IMR-90 (cell line): ENCODE results near the gene TTC24. TPM values are rescaled to one million over a fixed set of nuclear protein-coding genes. Genes with fewer than 3 reads are reported as not detected.
"Not testable (repeated sequence)": the region's sequence is repeated elsewhere in the genome, so short reads cannot be mapped to it uniquely, and the experiment has no call there.

Experiments used
- ATAC-seq: fragments of 200-7000 bp; cut with Tn5 transposase; 2 replicates; pipeline ENCODE4 v1.9.1; 2020; ENCODE audit warnings: low read depth, mild to moderate bottlenecking, moderate library complexity
- BruUV-seq: library from RNA; stranded (reverse); fragments of 400-500 nt; replicated peaks from 2 replicates; lab custom pipeline; 2021; lab: Mats Ljungman, UMichigan
- CTCF ChIA-PET: fragments of 300-600 bp; formaldehyde crosslinking; extraction: SDS; loops from one replicate; lab custom pipeline; 2021; ENCODE audit warnings: antibody characterized with exemption; lab: Yijun Ruan, JAX
- POLR2A ChIA-PET: fragments of 300-600 bp; sonication (Branson Sonifier 250); formaldehyde crosslinking; loops from one replicate; lab custom pipeline; 2022; ENCODE audit warnings: antibody characterized with exemption; ENCODE audit not compliant: unreplicated experiment; lab: Charles Lee
- DNase-seq: peaks from one replicate; pipeline ENCODE4 v3.0.0; 2013
- H2AFZ ChIP-seq: replicated peaks from 2 replicates; pipeline ENCODE3; 2013; ENCODE audit warnings: low read length, mild to moderate bottlenecking; ENCODE audit not compliant: poor library complexity
- H2AK5ac ChIP-seq: 2 replicates; pipeline ENCODE4 v1.6.1; 2013; ENCODE audit warnings: low read depth, low read length, inconsistent platforms
- H2AK9ac ChIP-seq: replicated peaks from 2 replicates; pipeline ENCODE3; 2013; ENCODE audit warnings: mild to moderate bottlenecking, low read depth, low read length, moderate library complexity; ENCODE audit not compliant: poor library complexity
- H2BK120ac ChIP-seq: 2 replicates; pipeline ENCODE4 v1.6.1; 2013; ENCODE audit warnings: low read depth, low read length, inconsistent platforms
- H2BK15ac ChIP-seq: 3 replicates; pipeline ENCODE4 v1.6.1; 2013; ENCODE audit warnings: low read depth, low read length, inconsistent platforms
- H2BK20ac ChIP-seq: 2 replicates; pipeline ENCODE4 v1.6.1; 2013; ENCODE audit warnings: low read depth, mild to moderate bottlenecking, inconsistent platforms, low read length, moderate library complexity
- H2BK5ac ChIP-seq: 2 replicates; pipeline ENCODE4 v1.6.1; 2013; ENCODE audit warnings: mild to moderate bottlenecking, low read depth, low read length, inconsistent platforms; ENCODE audit not compliant: poor library complexity, severe bottlenecking
- H3K14ac ChIP-seq: replicated peaks from 2 replicates; pipeline ENCODE4 v1.6.1; 2013; ENCODE audit warnings: low read depth, low read length, inconsistent platforms
- H3K18ac ChIP-seq: 2 replicates; pipeline ENCODE4 v1.6.1; 2013; ENCODE audit warnings: low read depth, low read length, control low read depth
- H3K23ac ChIP-seq: 2 replicates; pipeline ENCODE4 v1.6.1; 2013; ENCODE audit warnings: low read depth, low read length, inconsistent platforms
- H3K27ac ChIP-seq: 2 replicates; pipeline ENCODE4 v1.5.1; 2013; ENCODE audit warnings: mild to moderate bottlenecking, control low read depth, low read length; ENCODE audit not compliant: insufficient read depth
- H3K27me3 ChIP-seq: 2 replicates; pipeline ENCODE4 v1.6.1; 2013; ENCODE audit warnings: low read length; ENCODE audit not compliant: control insufficient read depth, insufficient read depth
- H3K36me3 ChIP-seq: 2 replicates; pipeline ENCODE4 v1.6.1; 2013; ENCODE audit warnings: low read length, mixed read lengths; ENCODE audit not compliant: control insufficient read depth, insufficient read depth
- H3K4ac ChIP-seq: 2 replicates; pipeline ENCODE4 v1.6.1; 2013; ENCODE audit warnings: low read depth, low read length, inconsistent platforms
- H3K4me1 ChIP-seq: 2 replicates; pipeline ENCODE4 v1.6.1; 2013; ENCODE audit warnings: low read length, mixed read lengths; ENCODE audit not compliant: control insufficient read depth, insufficient read depth
- H3K4me2 ChIP-seq: 2 replicates; pipeline ENCODE4 v1.6.1; 2013; ENCODE audit warnings: low read depth, mild to moderate bottlenecking, control low read depth, low read length, moderate library complexity
- H3K4me3 ChIP-seq: 2 replicates; pipeline ENCODE4 v1.5.1; 2013; ENCODE audit warnings: low read depth, mild to moderate bottlenecking, control low read depth, low read length, moderate library complexity; ENCODE audit not compliant: insufficient read depth
- H3K56ac ChIP-seq: 2 replicates; pipeline ENCODE4 v1.6.1; 2013; ENCODE audit warnings: low read length, inconsistent platforms; ENCODE audit not compliant: insufficient read depth; ENCODE audit errors: extremely low read depth
- H3K79me1 ChIP-seq, 2 experiments: 2 replicates each; pipeline ENCODE4 v1.6.1; 2013; ENCODE audit warnings: low read length in 2 of 2, inconsistent platforms in 1 of 2, low read depth in 1 of 2
- H3K9ac ChIP-seq: 2 replicates; pipeline ENCODE4 v1.6.1; 2013; ENCODE audit warnings: low read depth, low read length, control low read depth
- H3K9me1 ChIP-seq: 2 replicates; pipeline ENCODE4 v1.6.1; 2013; ENCODE audit warnings: low read length, inconsistent platforms; ENCODE audit not compliant: insufficient read depth
- H3K9me3 ChIP-seq: 2 replicates; pipeline ENCODE4 v1.6.1; 2013; ENCODE audit warnings: low read length; ENCODE audit not compliant: control insufficient read depth, insufficient read depth
- H4K20me1 ChIP-seq: 2 replicates; pipeline ENCODE4 v1.6.1; 2013; ENCODE audit warnings: low read length, inconsistent platforms; ENCODE audit not compliant: insufficient read depth
- H4K5ac ChIP-seq: 2 replicates; pipeline ENCODE4 v1.6.1; 2013; ENCODE audit warnings: mild to moderate bottlenecking, low read depth, low read length, control low read depth
- H4K8ac ChIP-seq, 2 experiments: 2 replicates each; pipeline ENCODE4 v1.6.1; 2013; ENCODE audit warnings: low read depth in 2 of 2, low read length in 2 of 2, control low read depth in 1 of 2, inconsistent platforms in 1 of 2
- H4K91ac ChIP-seq: 2 replicates; pipeline ENCODE4 v1.6.1; 2013; ENCODE audit warnings: low read depth, low read length, inconsistent platforms; ENCODE audit not compliant: insufficient read depth
- BHLHE40 ChIP-seq: fragments of 150-350 bp; IDR thresholded peaks from 2 replicates; pipeline ENCODE4 v1.6.1; 2016; ENCODE audit warnings: mild to moderate bottlenecking, low read depth, low read length
- CEBPB ChIP-seq: IDR thresholded peaks from 2 replicates; pipeline ENCODE4 v1.6.1; 2012; ENCODE audit warnings: low read depth, low read length, improper control_type of control experiment
- FOS ChIP-seq: fragments of 150-350 bp; IDR thresholded peaks from 2 replicates; pipeline ENCODE4 v1.6.1; 2016; ENCODE audit warnings: low read depth, low read length
- MAZ ChIP-seq: IDR thresholded peaks from 2 replicates; pipeline ENCODE4 v1.6.1; 2012; ENCODE audit warnings: low read depth, mild to moderate bottlenecking, low read length, improper control_type of control experiment, moderate library complexity, borderline replicate concordance
- RAD21 ChIP-seq: IDR thresholded peaks from 2 replicates; pipeline ENCODE4 v1.6.1; 2012; ENCODE audit warnings: low read length, improper control_type of control experiment
- RCOR1 ChIP-seq: IDR thresholded peaks from 2 replicates; pipeline ENCODE4 v1.6.1; 2012; ENCODE audit warnings: mild to moderate bottlenecking, low read length, improper control_type of control experiment; ENCODE audit not compliant: insufficient replicate concordance
- WGBS, 2 experiments: methylation state at CpG; one replicate each; pipeline versions ENCODE4 v1.1.5 to v1.1.7; 2013; ENCODE audit warnings: missing lambda C conversion rate in 2 of 2; ENCODE audit not compliant: insufficient read length in 1 of 2; ENCODE audit errors: extremely low coverage in 2 of 2; 5-methylcytosine and 5-hydroxymethylcytosine counted together
- dilution Hi-C: fragments of 300-500 bp; cut with HindIII; formaldehyde crosslinking; loops from one replicate; pipeline ENCODE4 v1.14.3; 2018; ENCODE audit warnings: low sequenced_read_pairs; ENCODE audit not compliant: unreplicated experiment
- in situ Hi-C: fragments of 300-500 bp; cut with MboI; formaldehyde crosslinking; loops from 3 replicates; pipeline ENCODE4 v1.14.3; 2019; ENCODE audit warnings: low sequenced_read_pairs, inconsistent platforms, mixed read lengths
- intact Hi-C: fragments of 100-400 bp; cut with micrococcal nuclease; formaldehyde crosslinking; loops from 2 replicates; pipeline ENCODE4 v1.10.0; 2022
- polyA plus RNA-seq, 3 experiments: library from polyadenylated mRNA; depleted of rRNA; stranded (reverse); fragments of >200 nt; gene quantifications; 2 replicates each; pipeline ENCODE4 v1.2.3, GENCODE V29; 2012; ENCODE audit warnings: low replicate concordance in 1 of 3
- total RNA-seq: library from RNA; depleted of rRNA; stranded (reverse); fragments of >200 nt; gene quantifications from 2 replicates; pipeline ENCODE4 v1.2.3, GENCODE V29; 2012
- TF ChIP-seq, protein P1 (sequence below): conservative IDR thresholded peaks from 2 replicates; pipeline ENCODE4 v1.5.1; 2012; ENCODE audit warnings: mild to moderate bottlenecking, low read depth, low read length, improper control_type of control experiment

The TTC24 gene
- total and polyA plus RNA-seq, 2 of the 4 experiments (the other 2 are of a cell fraction), result not detected

DNA sequence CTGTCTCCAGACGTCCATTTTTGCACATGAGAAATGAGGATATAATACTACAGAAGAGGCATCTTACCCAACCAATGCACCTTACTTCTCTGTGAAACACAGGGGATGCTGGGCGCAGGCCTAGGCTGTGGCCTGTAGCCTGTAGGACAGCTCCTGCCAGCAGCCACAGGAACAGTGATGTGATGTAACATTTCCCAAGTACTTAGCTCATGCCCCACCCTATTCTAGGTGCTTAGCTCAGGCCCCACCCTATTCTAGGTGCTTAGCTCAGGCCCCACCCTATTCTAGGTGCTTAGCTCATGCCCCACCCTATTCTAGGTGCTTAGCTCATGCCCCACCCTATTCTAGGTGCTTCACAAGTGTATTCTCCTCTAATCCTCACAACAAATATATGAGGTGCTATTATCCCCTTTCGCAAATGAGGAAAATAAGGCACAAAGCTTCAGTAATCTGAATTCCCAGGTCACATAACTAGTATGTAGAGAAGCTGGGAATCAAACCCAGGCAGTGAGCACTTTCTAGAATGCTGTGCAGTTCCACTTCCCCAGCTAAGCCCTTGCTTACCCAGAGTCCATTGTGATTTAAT lies 7.5 kb downstream of the TTC24 start:
- no peak overlapping the region for H3K9ac ChIP-seq
- H2AK5ac ChIP-seq, result no peak overlapping the region
- no peak overlapping the region for H2BK120ac ChIP-seq
- no peaks in the 10 kb centered on the region for H4K20me1 ChIP-seq
- no peaks in the 10 kb centered on the region for H3K4me1 ChIP-seq
- in situ Hi-C loops (no loop called here), dilution Hi-C loops (no loop called here), intact Hi-C loops (no loop called here)
- no peak overlapping the region for H4K5ac ChIP-seq
- DNase-seq, result no peak
- H2BK15ac ChIP-seq, result no peak overlapping the region
- no peak for ATAC-seq
- H2BK5ac ChIP-seq, result no peak overlapping the region
- H2AFZ ChIP-seq, result no peak overlapping the region
- no peak overlapping the region for H4K91ac ChIP-seq
- BruUV-seq, result no TSS peak
- no peaks in the 10 kb centered on the region for H3K36me3 ChIP-seq
- no peak overlapping the region for H2AK9ac ChIP-seq
- H3K27me3 ChIP-seq, result peaks cover 15% of the 10 kb centered on the region
- WGBS, 2 experiments, result no CpG with 5 or more reads among the region's 3 CpGs
- H3K79me1 ChIP-seq, result peaks cover 4 to 7% of the 10 kb centered on the region in 2 experiments; a peak in 3 of 4 replicates
- no peak overlapping the region for H4K8ac ChIP-seq
- CTCF ChIA-PET, result no interaction called here
- POLR2A ChIA-PET, result no interaction called here
- TF ChIP-seq RCOR1 (no peak), FOS (no peak), RAD21 (no peak), BHLHE40 (no peak), CEBPB (no peak), MAZ (no peak)
- TF ChIP-seq, protein P1, sequence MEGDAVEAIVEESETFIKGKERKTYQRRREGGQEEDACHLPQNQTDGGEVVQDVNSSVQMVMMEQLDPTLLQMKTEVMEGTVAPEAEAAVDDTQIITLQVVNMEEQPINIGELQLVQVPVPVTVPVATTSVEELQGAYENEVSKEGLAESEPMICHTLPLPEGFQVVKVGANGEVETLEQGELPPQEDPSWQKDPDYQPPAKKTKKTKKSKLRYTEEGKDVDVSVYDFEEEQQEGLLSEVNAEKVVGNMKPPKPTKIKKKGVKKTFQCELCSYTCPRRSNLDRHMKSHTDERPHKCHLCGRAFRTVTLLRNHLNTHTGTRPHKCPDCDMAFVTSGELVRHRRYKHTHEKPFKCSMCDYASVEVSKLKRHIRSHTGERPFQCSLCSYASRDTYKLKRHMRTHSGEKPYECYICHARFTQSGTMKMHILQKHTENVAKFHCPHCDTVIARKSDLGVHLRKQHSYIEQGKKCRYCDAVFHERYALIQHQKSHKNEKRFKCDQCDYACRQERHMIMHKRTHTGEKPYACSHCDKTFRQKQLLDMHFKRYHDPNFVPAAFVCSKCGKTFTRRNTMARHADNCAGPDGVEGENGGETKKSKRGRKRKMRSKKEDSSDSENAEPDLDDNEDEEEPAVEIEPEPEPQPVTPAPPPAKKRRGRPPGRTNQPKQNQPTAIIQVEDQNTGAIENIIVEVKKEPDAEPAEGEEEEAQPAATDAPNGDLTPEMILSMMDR, result no peak
- no peaks in the 10 kb centered on the region for H3K9me3 ChIP-seq
- no peak overlapping the region for H3K56ac ChIP-seq
- no peak overlapping the region for H3K4me3 ChIP-seq
- no peak overlapping the region for H3K4ac ChIP-seq
- no peak overlapping the region for H3K4me2 ChIP-seq
- H3K14ac ChIP-seq, result no peak overlapping the region
- no peak overlapping the region for H3K18ac ChIP-seq
- peaks cover 4% of the 10 kb centered on the region; the same call in 1 of the 2 replicates for H3K9me1 ChIP-seq
- H3K23ac ChIP-seq, result no peak overlapping the region
- H3K27ac ChIP-seq, result no peak overlapping the region
- H2BK20ac ChIP-seq, result no peak overlapping the region

GRCh38 chr1:156587927-156588326 lies 8.4 kb downstream of the TTC24 start:
- DNase-seq, H3K27ac ChIP-seq, POLR2A ChIA-PET, H3K14ac ChIP-seq, dilution Hi-C loops, H3K23ac ChIP-seq, H2AFZ ChIP-seq, in situ Hi-C loops, H3K4me3 ChIP-seq, H2AK9ac ChIP-seq, H2AK5ac ChIP-seq, H3K4me1 ChIP-seq, H2BK15ac ChIP-seq, BruUV-seq, H2BK120ac ChIP-seq, CTCF ChIA-PET, H3K4ac ChIP-seq, H2BK20ac ChIP-seq, H3K56ac ChIP-seq, H3K9ac ChIP-seq, H4K20me1 ChIP-seq, H4K8ac ChIP-seq, H4K91ac ChIP-seq, H3K18ac ChIP-seq, ATAC-seq, H3K9me3 ChIP-seq, H3K36me3 ChIP-seq, H4K5ac ChIP-seq, intact Hi-C loops, H2BK5ac ChIP-seq, H3K4me2 ChIP-seq: not testable (repeated sequence)
- H3K9me1 ChIP-seq, result peaks cover 10% of the 10 kb centered on the region
- H3K79me1 ChIP-seq, result peaks cover 11 to 16% of the 10 kb centered on the region in 2 experiments
- peaks cover 15% of the 10 kb centered on the region for H3K27me3 ChIP-seq
- WGBS, 2 experiments, result no CpG with 5 or more reads among the region's 8 CpGs
